Panc1 (cell line): ENCODE results near the gene CREBL2. TPM values are rescaled to one million over a fixed set of nuclear protein-coding genes. Genes with fewer than 3 reads are reported as not detected.

Experiments used
- ATAC-seq: fragments of 200-7000 bp; cut with Tn5 transposase; 2 replicates; pipeline ENCODE4 v1.9.1; 2020; ENCODE audit warnings: mild to moderate bottlenecking, moderate library complexity
- BruUV-seq: library from RNA; stranded (reverse); fragments of 400-500 nt; replicated peaks from 2 replicates; lab custom pipeline; 2021; lab: Mats Ljungman, UMichigan
- CTCF ChIA-PET: fragments of 300-600 bp; sonication (Branson Sonifier 250); formaldehyde crosslinking; loops from one replicate; lab custom pipeline; 2022; ENCODE audit warnings: antibody characterized with exemption; lab: Charles Lee
- POLR2A ChIA-PET: fragments of 300-600 bp; sonication (Branson Sonifier 250); formaldehyde crosslinking; loops from one replicate; lab custom pipeline; 2022; ENCODE audit warnings: antibody characterized with exemption; lab: Charles Lee
- DNase-seq: peaks from one replicate; pipeline ENCODE4 v3.0.0-alpha.2; 2010; ENCODE audit warnings: low read depth, low spot score
- H3K27ac ChIP-seq: 2 replicates; pipeline ENCODE4 v1.5.1; 2011; ENCODE audit warnings: mild to moderate bottlenecking, low read length, inconsistent platforms
- H3K27me3 ChIP-seq: fragments of 200-500 bp; sonication (Bioruptor generic); 2 replicates; pipeline ENCODE4 v1.6.0; 2014; ENCODE audit warnings: low read length, inconsistent platforms; ENCODE audit not compliant: control insufficient read depth, insufficient read depth
- H3K36me3 ChIP-seq: fragments of 200-500 bp; sonication (Bioruptor generic); 2 replicates; pipeline ENCODE4 v1.5.1; 2014; ENCODE audit warnings: inconsistent platforms, mild to moderate bottlenecking, low read length, moderate library complexity; ENCODE audit not compliant: control insufficient read depth, insufficient read depth
- H3K4me1 ChIP-seq: 2 replicates; pipeline ENCODE4 v1.5.1; 2011; ENCODE audit warnings: inconsistent platforms, mild to moderate bottlenecking, low read length, moderate library complexity; ENCODE audit not compliant: control insufficient read depth, insufficient read depth
- H3K4me3 ChIP-seq, 2 experiments: 2 replicates each; pipeline ENCODE4 v1.5.1; 2011 to 2012; ENCODE audit warnings: low read depth in 2 of 2, low read length in 2 of 2, mild to moderate bottlenecking in 2 of 2, inconsistent platforms in 1 of 2, moderate library complexity in 1 of 2
- H3K9me3 ChIP-seq: fragments of 200-500 bp; sonication (Bioruptor generic); 2 replicates; pipeline ENCODE4 v1.5.1; 2014; ENCODE audit warnings: low read depth, mild to moderate bottlenecking, inconsistent platforms, low read length, moderate library complexity; ENCODE audit not compliant: control insufficient read depth, insufficient read depth
- POLR2AphosphoS5 ChIP-seq: IDR thresholded peaks from 2 replicates; pipeline ENCODE4 v1.6.1; 2012; ENCODE audit warnings: mild to moderate bottlenecking, low read depth, low read length, moderate library complexity
- REST ChIP-seq, 2 experiments: IDR thresholded peaks; 2 replicates each; pipeline ENCODE4 v1.6.1; 2011 to 2012; ENCODE audit warnings: low read depth in 2 of 2, control low read depth in 1 of 2, low read length in 1 of 2, mild to moderate bottlenecking in 1 of 2, moderate library complexity in 1 of 2; ENCODE audit not compliant: insufficient read depth in 1 of 2
- SIN3A ChIP-seq: IDR thresholded peaks from 2 replicates; pipeline ENCODE4 v1.6.1; 2012; ENCODE audit warnings: low read depth, mild to moderate bottlenecking, low read length, moderate library complexity, borderline replicate concordance; ENCODE audit not compliant: insufficient read depth
- TCF7L2 ChIP-seq: IDR thresholded peaks from 2 replicates; pipeline ENCODE4 v1.6.1; 2011; ENCODE audit warnings: mild to moderate bottlenecking, low read depth, low read length, inconsistent platforms
- in situ Hi-C: cut with HindIII; loops from 2 replicates; pipeline ENCODE4 v1.10.0; 2016; ENCODE audit warnings: low sequenced_read_pairs, low pct_unique_long_range_greater_than_20kb
- intact Hi-C: fragments of 100-400 bp; cut with micrococcal nuclease; formaldehyde crosslinking; loops from one replicate; pipeline ENCODE4 v1.10.0; 2022; ENCODE audit not compliant: unreplicated experiment
- total RNA-seq: library from RNA; stranded (reverse); gene quantifications from one replicate; pipeline ENCODE4 v1.2.1, GENCODE V29; 2021; ENCODE audit not compliant: unreplicated experiment
- TF ChIP-seq, protein P1 (sequence below): fragments of 450-650 bp; IDR thresholded peaks from 2 replicates; pipeline ENCODE4 v1.5.1; 2017; ENCODE audit warnings: mild to moderate bottlenecking

The CREBL2 gene
- total RNA-seq, 1 experiment from 2014 or later: 13.6 TPM

GRCh38 chr12:12604740-12605139, 6.9 kb upstream of the CREBL2 start:
- ChIA-PET POLR2A (interaction anchor here (0.7 kb wide), 1 partner anchor 42 kb away, joined by 4 read pairs; no protein-coding TSS in a partner anchor), CTCF (no interaction called here)
- Histone ChIP-seq H3K36me3 (no peaks in the 10 kb centered on the region), H3K4me3 (no peak overlapping the region), H3K4me1 (no peaks in the 10 kb centered on the region), H3K9me3 (no peaks in the 10 kb centered on the region), H3K27ac (no peak overlapping the region), H3K27me3 (no peaks in the 10 kb centered on the region)
- ATAC-seq: no peak
- intact Hi-C loops: no loop called here
- in situ Hi-C loops: no loop called here
- no TSS peak for BruUV-seq
- no peak for TF ChIP-seq REST (IDR thresholded peaks at IDR 0.05; ENCODE audit: insufficient read depth in 1 of 2, low read depth in 2 of 2, low read length in 1 of 2)
- TF ChIP-seq POLR2AphosphoS5: no peak
- no peak for TF ChIP-seq SIN3A
- TF ChIP-seq, protein P1, sequence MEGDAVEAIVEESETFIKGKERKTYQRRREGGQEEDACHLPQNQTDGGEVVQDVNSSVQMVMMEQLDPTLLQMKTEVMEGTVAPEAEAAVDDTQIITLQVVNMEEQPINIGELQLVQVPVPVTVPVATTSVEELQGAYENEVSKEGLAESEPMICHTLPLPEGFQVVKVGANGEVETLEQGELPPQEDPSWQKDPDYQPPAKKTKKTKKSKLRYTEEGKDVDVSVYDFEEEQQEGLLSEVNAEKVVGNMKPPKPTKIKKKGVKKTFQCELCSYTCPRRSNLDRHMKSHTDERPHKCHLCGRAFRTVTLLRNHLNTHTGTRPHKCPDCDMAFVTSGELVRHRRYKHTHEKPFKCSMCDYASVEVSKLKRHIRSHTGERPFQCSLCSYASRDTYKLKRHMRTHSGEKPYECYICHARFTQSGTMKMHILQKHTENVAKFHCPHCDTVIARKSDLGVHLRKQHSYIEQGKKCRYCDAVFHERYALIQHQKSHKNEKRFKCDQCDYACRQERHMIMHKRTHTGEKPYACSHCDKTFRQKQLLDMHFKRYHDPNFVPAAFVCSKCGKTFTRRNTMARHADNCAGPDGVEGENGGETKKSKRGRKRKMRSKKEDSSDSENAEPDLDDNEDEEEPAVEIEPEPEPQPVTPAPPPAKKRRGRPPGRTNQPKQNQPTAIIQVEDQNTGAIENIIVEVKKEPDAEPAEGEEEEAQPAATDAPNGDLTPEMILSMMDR: no peak
- no peak for TF ChIP-seq TCF7L2
- DNase-seq: no peak

- no peaks in the 10 kb centered on the region; the same call in 1 of the 2 replicates for H3K36me3 ChIP-seq
- DNase-seq (no peak), ATAC-seq (no peak)
- intact Hi-C loops: no loop called here
- ChIA-PET CTCF (no interaction called here), POLR2A (interaction anchor here (0.6 kb wide), 1 partner anchor 237 kb away, joined by 3 read pairs; no protein-coding TSS in a partner anchor)
- H3K4me1 ChIP-seq: peaks cover 4% of the 10 kb centered on the region; the same call in 1 of the 2 replicates
- BruUV-seq: no TSS peak
- TF ChIP-seq, protein P1: no peak
- TF ChIP-seq REST (IDR thresholded peaks at IDR 0.05; ENCODE audit: insufficient read depth in 1 of 2, low read depth in 2 of 2, low read length in 1 of 2) (no peak), SIN3A (no peak), TCF7L2 (no peak), POLR2AphosphoS5 (no peak)
- no peak overlapping the region for H3K4me3 ChIP-seq
- H3K27me3 ChIP-seq: no peaks in the 10 kb centered on the region
- no peaks in the 10 kb centered on the region for H3K9me3 ChIP-seq
- no peak overlapping the region for H3K27ac ChIP-seq
- in situ Hi-C loops: no loop called here
Observed at GRCh38 chr12:12606781-12607589, 4.7 kb upstream of the CREBL2 start.
